Measurements from ENCODE around the gene SLC38A3. TPM values are rescaled to one million over a fixed set of nuclear protein-coding genes. Genes with fewer than 3 reads are reported as not detected.

SLC38A3 gene
- total RNA-seq, 4 donors from 2014 or later = not detected

- intact Hi-C loops (cut with DNase I) = no loop called here
- DNase-seq = no peak
- Histone ChIP-seq H3K4me3 (no peak overlapping the region), H3K36me3 (no peaks in the 10 kb centered on the region), H3K27ac (no peak overlapping the region), H3K4me1 (peaks cover 9 to 26% (median 10%) of the 10 kb centered on the region in 3 donors), H3K9me3 (no peaks in the 10 kb centered on the region), H3K27me3 (peaks cover 0 to 84% (median 11%) of the 10 kb centered on the region in 4 donors)
- WGBS, 2 donors = 64 to 71% methylated on average over 6 of the region's 6 CpGs
- TF ChIP-seq CTCF (IDR thresholded peaks at IDR 0.05) (no peak), POLR2A (IDR thresholded peaks at IDR 0.05) (no peak)
Measured at GRCh38 chr3:50196253-50196801, 8.7 kb upstream of the SLC38A3 start.

GRCh38 chr3:50201573-50202315, 3.3 kb upstream of the SLC38A3 start:
- intact Hi-C loops (cut with DNase I) = no loop called here
- H3K36me3 ChIP-seq = no peaks in the 10 kb centered on the region
- peaks cover 6 to 90% (median 12%) of the 10 kb centered on the region in 4 donors for H3K27me3 ChIP-seq
- no peak for DNase-seq
- H3K4me3 ChIP-seq = no peak overlapping the region
- TF ChIP-seq POLR2A (IDR thresholded peaks at IDR 0.05) (no peak), CTCF (IDR thresholded peaks at IDR 0.05) (no peak)
- peaks cover 13 to 22% (median 16%) of the 10 kb centered on the region in 3 donors for H3K4me1 ChIP-seq
- no peak overlapping the region for H3K27ac ChIP-seq
- 60% methylated on average over 2 of the region's 10 CpGs; no CpG with 5 or more reads in 1 of the 2 donors for WGBS, 2 donors
- H3K9me3 ChIP-seq = no peaks in the 10 kb centered on the region

- TF ChIP-seq CTCF (IDR thresholded peaks at IDR 0.05) (no peak), POLR2A (IDR thresholded peaks at IDR 0.05) (no peak)
- Histone ChIP-seq H3K27ac (no peak overlapping the region), H3K9me3 (no peaks in the 10 kb centered on the region), H3K4me3 (no peak overlapping the region), H3K27me3 (peaks cover 6 to 92% (median 12%) of the 10 kb centered on the region in 4 donors), H3K4me1 (peaks cover 13 to 22% (median 16%) of the 10 kb centered on the region in 3 donors), H3K36me3 (no peaks in the 10 kb centered on the region)
- no peak for DNase-seq
- WGBS, 2 donors = 73 to 82% methylated on average over 14 to 16 of the region's 16 CpGs
- intact Hi-C loops (cut with DNase I) = no loop called here
Measured at GRCh38 chr3:50202353-50203112, 2.5 kb upstream of the SLC38A3 start.

- Histone ChIP-seq H3K27me3 (peaks cover 6 to 89% (median 12%) of the 10 kb centered on the region in 4 donors), H3K4me1 (peaks cover 13 to 22% (median 16%) of the 10 kb centered on the region in 3 donors), H3K4me3 (no peak overlapping the region), H3K36me3 (no peaks in the 10 kb centered on the region), H3K9me3 (no peaks in the 10 kb centered on the region), H3K27ac (no peak overlapping the region)
- intact Hi-C loops (cut with DNase I) = no loop called here
- no peak for DNase-seq
- WGBS, 2 donors = 76% methylated on average over 3 to 5 of the region's 9 CpGs
- TF ChIP-seq CTCF (IDR thresholded peaks at IDR 0.05) (no peak), POLR2A (IDR thresholded peaks at IDR 0.05) (no peak)
Measured at GRCh38 chr3:50203113-50203808, 1.8 kb upstream of the SLC38A3 start.

All from esophagus squamous epithelium (tissue), 5 donors.